WERI-Rb-1 (cell line): ENCODE results near the gene UBASH3A.

ENCODE experiments used
- DNase-seq: peaks from one replicate; pipeline ENCODE4 v3.0.0-alpha.2; 2020
- H3K27ac ChIP-seq: fragments of 250-450 bp; sonication (Bioruptor Pico); 2 replicates; pipeline ENCODE4 v1.5.1; 2020; ENCODE audit warnings: mild to moderate bottlenecking, moderate library complexity
- H3K27me3 ChIP-seq: fragments of 250-450 bp; sonication (Bioruptor Pico); 2 replicates; pipeline ENCODE4 v1.5.1; 2021; ENCODE audit warnings: mild to moderate bottlenecking, low read depth, moderate library complexity; ENCODE audit not compliant: insufficient read depth, severe bottlenecking
- H3K36me3 ChIP-seq: fragments of 250-450 bp; sonication (Bioruptor Pico); 2 replicates; pipeline ENCODE4 v1.5.1; 2020; ENCODE audit warnings: mild to moderate bottlenecking, moderate library complexity
- H3K4me3 ChIP-seq: 2 replicates; pipeline ENCODE4 v1.5.1; 2011; ENCODE audit warnings: low read depth, mild to moderate bottlenecking, control low read depth, low read length
- H3K9me3 ChIP-seq: fragments of 250-450 bp; sonication (Bioruptor Pico); 2 replicates; pipeline ENCODE4 v1.5.1; 2021; ENCODE audit warnings: mild to moderate bottlenecking, moderate library complexity; ENCODE audit not compliant: severe bottlenecking
- TF ChIP-seq, protein P1 (sequence below): IDR thresholded peaks from 2 replicates; pipeline ENCODE4 v1.5.1; 2011; ENCODE audit warnings: low read depth, mild to moderate bottlenecking, control low read depth, inconsistent platforms, low read length

Gene UBASH3A

DNA sequence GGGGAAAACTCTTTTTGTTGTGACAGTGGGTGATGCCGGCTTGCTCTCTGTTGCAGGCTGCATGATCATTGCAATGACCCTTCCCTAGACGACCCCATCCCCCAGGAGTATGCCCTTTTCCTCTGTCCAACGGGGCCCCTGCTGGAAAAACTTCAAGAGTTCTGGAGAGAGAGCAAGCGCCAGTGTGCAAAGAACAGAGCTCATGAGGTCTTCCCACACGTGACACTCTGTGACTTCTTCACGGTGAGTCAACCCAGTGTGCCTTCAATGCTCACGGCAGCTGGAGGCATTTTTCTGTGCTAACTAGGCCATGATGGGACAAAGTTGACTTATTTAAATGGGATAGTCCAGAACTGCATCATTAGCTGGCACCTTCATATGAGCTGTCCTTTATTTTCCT, 5.7 kb downstream of the UBASH3A start:
- H3K4me3 ChIP-seq = no peak overlapping the region
- no peaks in the 10 kb centered on the region for H3K36me3 ChIP-seq
- H3K9me3 ChIP-seq = no peaks in the 10 kb centered on the region
- H3K27me3 ChIP-seq = no peaks in the 10 kb centered on the region
- DNase-seq = no peak
- TF ChIP-seq, protein P1, sequence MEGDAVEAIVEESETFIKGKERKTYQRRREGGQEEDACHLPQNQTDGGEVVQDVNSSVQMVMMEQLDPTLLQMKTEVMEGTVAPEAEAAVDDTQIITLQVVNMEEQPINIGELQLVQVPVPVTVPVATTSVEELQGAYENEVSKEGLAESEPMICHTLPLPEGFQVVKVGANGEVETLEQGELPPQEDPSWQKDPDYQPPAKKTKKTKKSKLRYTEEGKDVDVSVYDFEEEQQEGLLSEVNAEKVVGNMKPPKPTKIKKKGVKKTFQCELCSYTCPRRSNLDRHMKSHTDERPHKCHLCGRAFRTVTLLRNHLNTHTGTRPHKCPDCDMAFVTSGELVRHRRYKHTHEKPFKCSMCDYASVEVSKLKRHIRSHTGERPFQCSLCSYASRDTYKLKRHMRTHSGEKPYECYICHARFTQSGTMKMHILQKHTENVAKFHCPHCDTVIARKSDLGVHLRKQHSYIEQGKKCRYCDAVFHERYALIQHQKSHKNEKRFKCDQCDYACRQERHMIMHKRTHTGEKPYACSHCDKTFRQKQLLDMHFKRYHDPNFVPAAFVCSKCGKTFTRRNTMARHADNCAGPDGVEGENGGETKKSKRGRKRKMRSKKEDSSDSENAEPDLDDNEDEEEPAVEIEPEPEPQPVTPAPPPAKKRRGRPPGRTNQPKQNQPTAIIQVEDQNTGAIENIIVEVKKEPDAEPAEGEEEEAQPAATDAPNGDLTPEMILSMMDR = no peak
- no peak overlapping the region for H3K27ac ChIP-seq

DNA sequence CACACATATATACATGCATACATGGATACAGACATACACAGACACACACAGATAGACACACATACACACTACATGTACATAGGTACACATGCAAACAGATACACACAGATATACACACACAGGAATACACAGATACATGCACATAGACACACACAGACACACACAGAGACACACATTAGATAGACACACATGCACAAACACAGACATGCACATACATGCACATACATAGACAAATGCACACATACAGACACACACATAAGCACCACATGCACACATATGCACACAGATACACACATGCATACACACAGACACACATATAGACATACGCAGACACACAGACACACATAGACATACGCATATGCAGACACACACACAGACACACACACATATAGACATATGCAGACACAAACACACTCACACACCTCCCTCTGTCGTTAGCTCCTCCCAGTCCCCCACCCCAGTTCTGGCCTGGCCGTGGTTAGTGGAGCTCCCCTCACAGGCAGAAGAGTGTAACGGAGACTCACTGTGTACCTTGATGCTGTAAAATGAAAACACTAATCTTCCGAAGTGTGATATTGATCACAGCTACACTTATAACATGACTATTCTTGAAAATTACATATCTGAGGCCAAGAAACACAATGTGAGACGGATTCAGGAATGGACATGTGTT, 7.6 kb downstream of the UBASH3A start:
- Histone ChIP-seq H3K27me3 (no peaks in the 10 kb centered on the region), H3K27ac (no peak overlapping the region), H3K4me3 (no peak overlapping the region), H3K36me3 (no peaks in the 10 kb centered on the region), H3K9me3 (no peaks in the 10 kb centered on the region)
- TF ChIP-seq, protein P1 = peak; percentile 69
- DNase-seq = peak; percentile 70

DNA sequence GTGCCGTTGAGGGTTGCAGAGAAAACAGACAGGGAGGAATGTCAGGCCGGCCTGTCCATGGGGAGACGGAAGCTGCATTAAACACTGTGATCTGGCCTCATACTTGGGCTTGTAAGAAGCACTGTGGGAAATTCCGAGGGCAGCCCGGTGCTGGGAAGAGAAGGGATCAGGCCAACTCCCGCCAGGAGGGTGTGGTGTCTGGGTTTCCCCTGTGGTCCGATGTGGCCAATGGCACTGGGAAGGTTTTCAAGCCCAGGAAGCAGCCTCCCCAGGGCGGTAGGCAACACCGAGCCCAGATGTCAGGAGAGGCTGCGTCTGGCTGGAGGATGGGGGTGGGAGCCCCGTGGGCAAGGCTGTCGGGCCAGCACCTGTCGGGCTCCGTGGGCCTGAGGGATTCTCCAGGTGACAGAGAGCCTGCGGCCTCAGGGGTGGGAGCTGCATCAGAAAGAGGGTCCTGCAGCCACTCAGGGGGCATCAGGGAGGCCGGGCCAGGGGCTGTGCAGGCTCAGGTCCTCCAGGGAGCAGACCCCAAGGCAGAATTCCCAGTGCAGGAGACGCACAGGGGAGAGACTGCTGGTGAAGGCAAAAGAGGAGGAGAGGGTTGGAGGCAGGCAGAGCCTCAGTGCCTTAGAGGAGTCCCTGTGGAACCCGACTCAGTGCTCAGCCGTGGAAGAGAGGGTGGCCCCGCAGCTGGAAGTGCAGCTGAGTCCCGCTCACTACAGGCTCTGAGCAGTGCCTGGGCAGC, 8.4 kb downstream of the UBASH3A start:
- no peak overlapping the region for H3K4me3 ChIP-seq
- H3K9me3 ChIP-seq = no peaks in the 10 kb centered on the region
- no peaks in the 10 kb centered on the region for H3K36me3 ChIP-seq
- H3K27me3 ChIP-seq = no peaks in the 10 kb centered on the region
- no peak for DNase-seq
- no peak overlapping the region for H3K27ac ChIP-seq
- TF ChIP-seq, protein P1 = no peak

DNA sequence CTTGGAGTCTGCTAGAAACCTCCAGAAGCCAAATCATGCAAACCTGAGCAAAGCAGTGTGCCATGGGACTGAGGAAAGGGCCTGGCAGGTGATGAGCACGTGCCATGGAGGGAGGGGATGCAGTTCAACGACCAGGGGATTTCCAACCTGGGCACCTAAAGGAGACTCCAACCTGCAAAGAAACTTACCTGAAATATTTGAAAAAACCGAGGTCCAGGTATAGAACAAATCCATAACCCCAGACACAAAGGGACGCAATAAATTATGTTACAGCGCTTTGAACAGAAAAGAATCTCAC, 8.9 kb downstream of the UBASH3A start:
- TF ChIP-seq, protein P1 = no peak
- no peak for DNase-seq
- Histone ChIP-seq H3K27ac (no peak overlapping the region), H3K9me3 (no peaks in the 10 kb centered on the region), H3K27me3 (no peaks in the 10 kb centered on the region), H3K36me3 (no peaks in the 10 kb centered on the region), H3K4me3 (no peak overlapping the region)

DNA sequence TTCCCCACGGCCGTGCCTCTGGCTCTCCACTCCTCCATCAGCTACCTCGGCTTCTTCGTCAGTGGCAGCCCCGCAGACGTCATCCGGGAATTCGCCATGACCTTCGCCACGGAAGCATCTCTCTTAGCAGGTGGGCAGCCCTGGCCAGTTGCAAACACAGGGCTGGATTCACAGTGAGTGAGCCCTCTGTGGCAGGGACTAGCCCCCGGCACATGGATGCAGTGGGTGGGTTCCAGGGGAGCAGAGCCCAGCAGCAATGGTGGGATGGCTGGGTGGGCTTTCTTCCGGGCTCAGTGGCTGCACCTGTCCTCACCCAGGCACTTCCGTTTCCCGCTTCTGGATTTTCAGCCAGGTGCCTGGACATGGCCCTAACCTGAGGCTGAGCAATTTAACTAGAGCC, 9.4 kb downstream of the UBASH3A start:
- H3K27ac ChIP-seq = no peak overlapping the region
- no peak overlapping the region for H3K4me3 ChIP-seq
- no peaks in the 10 kb centered on the region for H3K27me3 ChIP-seq
- DNase-seq = no peak
- no peaks in the 10 kb centered on the region for H3K36me3 ChIP-seq
- H3K9me3 ChIP-seq = no peaks in the 10 kb centered on the region
- TF ChIP-seq, protein P1 = no peak

DNA sequence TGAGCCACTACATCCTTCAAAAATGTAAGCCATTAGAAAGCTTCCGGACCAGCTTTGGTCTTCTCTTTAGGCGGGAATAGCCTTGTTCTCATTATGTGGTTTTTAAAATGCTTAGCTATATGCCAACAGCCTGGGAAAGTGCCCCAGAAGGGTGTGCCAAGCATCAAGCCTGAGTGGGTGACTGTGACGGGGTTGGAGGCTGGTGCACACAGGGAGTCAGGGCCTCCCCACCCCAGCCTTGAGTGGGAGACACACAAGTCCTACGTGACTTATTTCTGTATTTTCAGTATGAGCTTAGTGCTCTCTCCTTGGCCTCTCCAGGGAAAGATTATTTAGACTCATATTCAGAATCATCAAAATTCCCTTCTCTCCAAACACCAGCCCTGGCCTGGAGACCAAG, 9.8 kb downstream of the UBASH3A start:
- no peak overlapping the region for H3K27ac ChIP-seq
- no peak overlapping the region for H3K4me3 ChIP-seq
- TF ChIP-seq, protein P1 = no peak
- H3K9me3 ChIP-seq = no peaks in the 10 kb centered on the region
- no peak for DNase-seq
- H3K27me3 ChIP-seq = no peaks in the 10 kb centered on the region
- no peaks in the 10 kb centered on the region for H3K36me3 ChIP-seq
